ENCODE measurements around the gene QRICH2. TPM values are rescaled to one million over a fixed set of nuclear protein-coding genes. Genes with fewer than 3 reads are reported as not detected.

Gene QRICH2
- total RNA-seq, 2 experiments from 2014 or later: 0.63 to 1.2 TPM

GRCh38 chr17:76277300-76278267 is 30.5 kb downstream of the QRICH2 start:
- Mint-ChIP-seq H3K4me1 (peaks cover 41% of the 10 kb centered on the region), H3K36me3 (ENCODE audit: low read depth) (peaks cover 2% of the 10 kb centered on the region), H3K27ac (peak overlapping the region; percentile 74), H3K27me3 (no peaks in the 10 kb centered on the region), H3K9me3 (ENCODE audit: low read depth) (no peaks in the 10 kb centered on the region), H3K4me3 (no peak overlapping the region)
- CTCF ChIA-PET: interaction anchor here (0.6 to 4.4 kb wide), 14 partner anchors 9 to 337 kb away, joined by 3 to 150 read pairs (median 5); partner anchors contain the start of genes FOXJ1 and UBALD2
- DNase-seq (peak; percentile 30), ATAC-seq (no peak)
- POLR2A ChIA-PET: no interaction called here
- intact Hi-C loops (cut with DNase I, micrococcal nuclease): loop anchor here in 1 of 2 experiments (10.0 kb wide), 1 partner anchor 373 kb away; the partner anchor contains the start of gene MRPL38

DNA sequence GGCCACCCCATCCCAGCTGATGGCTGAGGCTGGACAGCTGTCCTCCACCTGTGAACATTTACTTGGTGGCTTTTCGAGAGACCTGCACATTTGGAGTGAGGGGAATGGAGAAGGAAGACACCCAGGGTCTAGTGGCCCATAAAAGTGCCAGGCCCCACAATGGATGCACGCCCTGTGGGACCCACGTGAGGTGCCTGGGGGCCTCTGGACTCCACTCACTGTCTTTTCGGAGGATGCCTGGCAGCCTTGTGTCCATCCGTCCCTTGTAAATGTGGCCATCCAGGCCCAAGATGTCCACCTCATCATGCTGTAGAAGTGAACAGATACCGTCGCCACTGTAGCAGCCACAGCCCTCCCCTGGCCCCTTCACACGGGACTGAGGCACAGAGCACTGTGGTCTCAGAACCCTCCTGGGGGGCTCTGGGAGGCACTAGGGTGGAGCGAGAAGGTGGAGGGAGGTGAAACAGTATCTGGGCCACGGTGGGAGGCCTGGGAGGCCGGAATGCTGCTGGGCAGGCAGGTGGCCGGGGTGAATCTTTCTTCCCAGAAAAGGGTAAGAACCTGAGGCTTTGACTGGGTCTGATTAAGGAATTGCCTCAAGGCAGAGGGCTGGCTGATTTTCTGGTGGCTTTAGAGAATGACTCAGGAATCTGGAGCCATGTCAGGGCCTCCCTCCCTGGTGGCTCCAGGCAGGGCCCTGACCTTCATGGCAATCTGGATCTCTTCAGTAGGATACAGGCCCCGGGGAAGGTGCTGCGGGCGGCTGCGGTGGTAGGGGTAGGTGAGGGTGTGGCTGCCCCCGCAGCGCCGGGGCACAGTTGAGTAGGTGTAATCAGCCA is 31.4 kb downstream of the QRICH2 start:
- DNase-seq (peak; percentile 24), ATAC-seq (no peak)
- H3K36me3 Mint-ChIP-seq (ENCODE audit: low read depth): peaks cover 3% of the 10 kb centered on the region
- peak overlapping the region; percentile 74 for H3K27ac Mint-ChIP-seq
- no peak overlapping the region for H3K4me3 Mint-ChIP-seq
- CTCF ChIA-PET: no interaction called here
- POLR2A ChIA-PET: interaction anchor here (1.4 kb wide), 1 partner anchor 97 kb away, joined by 5 read pairs; no protein-coding TSS in a partner anchor
- H3K4me1 Mint-ChIP-seq: peaks cover 44% of the 10 kb centered on the region
- intact Hi-C loops (cut with DNase I, micrococcal nuclease): loop anchor here in 1 of 2 experiments (10.0 kb wide), 1 partner anchor 372 kb away; the partner anchor contains the start of gene MRPL38
- H3K27me3 Mint-ChIP-seq: no peaks in the 10 kb centered on the region
- no peaks in the 10 kb centered on the region for H3K9me3 Mint-ChIP-seq (ENCODE audit: low read depth)

GRCh38 chr17:76276069-76276431 is 32.0 kb downstream of the QRICH2 start:
- H3K4me1 Mint-ChIP-seq: peaks cover 51% of the 10 kb centered on the region
- peak; percentile 41 for DNase-seq

GRCh38 chr17:76275382-76276068 is 32.6 kb downstream of the QRICH2 start:
- Mint-ChIP-seq H3K27me3 (no peaks in the 10 kb centered on the region), H3K4me1 (peaks cover 55% of the 10 kb centered on the region), H3K36me3 (ENCODE audit: low read depth) (peaks cover 14% of the 10 kb centered on the region), H3K4me3 (no peak overlapping the region), H3K9me3 (ENCODE audit: low read depth) (no peaks in the 10 kb centered on the region), H3K27ac (no peak overlapping the region)
- POLR2A ChIA-PET: interaction anchor here (0.6 to 1.5 kb wide), 4 partner anchors 19 to 154 kb away, joined by 3 to 6 read pairs (median 4); no protein-coding TSS in a partner anchor
- intact Hi-C loops (cut with DNase I, micrococcal nuclease): loop anchor here in 1 of 2 experiments (10.0 kb wide), 1 partner anchor 371 kb away; the partner anchor contains the start of gene MRPL38
- DNase-seq: peak; percentile 25
- CTCF ChIA-PET: interaction anchor here (0.7 to 2.2 kb wide), 10 partner anchors 11 to 154 kb away, joined by 3 to 11 read pairs (median 4); no protein-coding TSS in a partner anchor
- ATAC-seq: no peak

More at GRCh38 chr17:76276069-76276431, 32.0 kb downstream of the QRICH2 start:
- Mint-ChIP-seq H3K27me3 (no peaks in the 10 kb centered on the region), H3K4me3 (no peak overlapping the region), H3K9me3 (ENCODE audit: low read depth) (no peaks in the 10 kb centered on the region), H3K36me3 (ENCODE audit: low read depth) (peaks cover 10% of the 10 kb centered on the region), H3K27ac (peak overlapping the region; percentile 48)
- CTCF ChIA-PET: interaction anchor here (0.9 to 2.2 kb wide), 5 partner anchors 12 to 150 kb away, joined by 3 to 11 read pairs (median 3); no protein-coding TSS in a partner anchor
- ATAC-seq: no peak
- POLR2A ChIA-PET: interaction anchor here (0.6 to 1.4 kb wide), 2 partner anchors 20 to 96 kb away, joined by 3 to 5 read pairs; no protein-coding TSS in a partner anchor
- intact Hi-C loops (cut with DNase I, micrococcal nuclease): loop anchor here in 1 of 2 experiments (10.0 kb wide), 1 partner anchor 371 kb away; the partner anchor contains the start of gene MRPL38

DNA sequence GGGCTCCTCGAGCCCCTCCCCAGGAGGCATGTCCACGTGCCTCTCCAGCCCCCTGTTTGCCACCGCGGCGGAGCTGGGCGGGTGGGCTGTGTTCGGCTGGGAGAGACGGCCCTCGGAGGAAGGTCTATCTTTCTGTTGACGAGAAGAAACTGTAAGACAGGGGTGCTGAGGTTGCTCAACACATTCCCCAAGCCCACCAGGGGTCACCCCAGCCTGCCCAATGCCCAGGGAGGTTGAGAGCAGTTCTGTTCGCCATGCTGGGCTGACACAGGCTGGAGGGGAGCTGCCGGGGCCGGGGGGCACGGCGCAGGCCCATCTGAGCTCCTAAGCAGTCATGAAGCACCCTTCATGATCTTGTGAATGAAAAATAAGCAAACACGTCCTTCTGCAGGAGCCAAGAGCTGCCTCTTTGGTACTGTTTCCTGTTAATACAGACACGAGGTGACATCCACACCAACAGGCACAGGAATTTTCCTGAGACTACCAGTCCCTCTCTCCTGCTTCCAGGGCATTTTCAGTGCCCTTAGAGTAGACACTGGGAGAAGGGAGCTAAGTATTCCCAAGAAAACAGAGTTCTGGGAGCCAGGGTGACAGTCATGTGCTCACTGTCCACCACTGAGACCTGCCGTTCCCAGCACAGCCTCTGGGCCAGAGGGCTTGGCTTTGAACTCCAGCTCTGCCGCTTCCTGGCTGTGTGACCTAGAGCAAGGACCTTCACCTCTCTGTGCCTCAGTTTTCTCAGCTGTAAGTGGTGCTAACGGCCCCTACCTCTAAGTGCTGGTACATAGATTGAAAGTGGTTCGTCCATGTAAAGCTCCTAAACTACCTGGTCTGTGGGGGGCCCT is 33.7 kb downstream of the QRICH2 start:
- ATAC-seq: no peak
- Mint-ChIP-seq H3K4me1 (peaks cover 64% of the 10 kb centered on the region), H3K36me3 (ENCODE audit: low read depth) (peaks cover 22% of the 10 kb centered on the region), H3K27ac (peak overlapping the region; percentile 98), H3K9me3 (ENCODE audit: low read depth) (no peaks in the 10 kb centered on the region), H3K4me3 (peak overlapping the region; percentile 10), H3K27me3 (no peaks in the 10 kb centered on the region)
- intact Hi-C loops (cut with DNase I, micrococcal nuclease): loop anchor here in 1 of 2 experiments (10.0 kb wide), 1 partner anchor 370 kb away; the partner anchor contains the start of gene MRPL38
- POLR2A ChIA-PET: interaction anchor here (0.6 to 3.9 kb wide), 10 partner anchors 10 to 179 kb away, joined by 3 to 29 read pairs (median 4); no protein-coding TSS in a partner anchor
- CTCF ChIA-PET: interaction anchor here (0.7 to 3.4 kb wide), 11 partner anchors 30 to 168 kb away, joined by 3 to 13 read pairs (median 4); no protein-coding TSS in a partner anchor
- peak; percentile 31 for DNase-seq

DNA sequence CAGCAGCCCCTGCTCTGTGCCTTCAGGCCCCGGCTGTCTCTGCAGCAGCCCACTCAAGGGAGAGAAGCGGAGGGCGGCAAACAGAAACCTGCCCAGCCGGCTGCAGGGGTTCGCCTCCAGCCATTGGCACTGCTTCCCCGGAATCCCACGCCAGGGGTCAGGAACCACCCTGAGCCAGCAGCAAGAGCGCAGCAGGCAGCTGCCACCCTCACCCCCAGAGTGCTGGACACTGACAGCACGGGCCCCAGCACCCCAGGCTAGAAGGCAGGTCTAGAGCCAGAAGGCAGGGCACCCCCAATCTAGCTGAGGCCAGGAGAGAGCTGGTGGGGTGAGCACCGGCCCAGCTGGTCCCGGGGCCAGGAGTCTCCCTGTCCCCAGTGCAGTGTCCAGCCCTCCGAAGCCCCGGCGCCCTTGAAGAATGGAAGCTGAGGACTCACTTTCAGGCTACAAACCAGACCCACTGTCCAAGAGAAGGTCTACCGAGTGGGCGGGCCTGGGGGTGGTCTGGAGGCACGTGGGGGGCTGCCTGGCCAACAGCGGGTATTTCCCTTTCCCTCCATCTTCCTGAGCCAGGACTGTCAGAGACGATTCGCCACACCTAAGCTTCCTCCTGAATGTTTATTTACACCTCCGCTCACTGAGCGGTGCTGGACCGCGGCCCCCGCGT is 34.5 kb downstream of the QRICH2 start:
- Mint-ChIP-seq H3K27me3 (no peaks in the 10 kb centered on the region), H3K27ac (peak overlapping the region; percentile 98), H3K4me1 (peaks cover 70% of the 10 kb centered on the region), H3K4me3 (peak overlapping the region; percentile 96), H3K9me3 (ENCODE audit: low read depth) (no peaks in the 10 kb centered on the region), H3K36me3 (ENCODE audit: low read depth) (peaks cover 30% of the 10 kb centered on the region)
- CTCF ChIA-PET: interaction anchor here (0.7 to 3.4 kb wide), 10 partner anchors 22 to 168 kb away, joined by 3 to 13 read pairs (median 4); no protein-coding TSS in a partner anchor
- POLR2A ChIA-PET: interaction anchor here (0.8 to 3.9 kb wide), 9 partner anchors 9 to 152 kb away, joined by 3 to 29 read pairs (median 5); no protein-coding TSS in a partner anchor
- DNase-seq (peak; percentile 40), ATAC-seq (no peak)
- intact Hi-C loops (cut with DNase I, micrococcal nuclease): loop anchor here (2.0 to 10.0 kb wide), 3 partner anchors 27 to 495 kb away; partner anchors contain the start of gene MRPL38 (in 1 of the 2)

DNA sequence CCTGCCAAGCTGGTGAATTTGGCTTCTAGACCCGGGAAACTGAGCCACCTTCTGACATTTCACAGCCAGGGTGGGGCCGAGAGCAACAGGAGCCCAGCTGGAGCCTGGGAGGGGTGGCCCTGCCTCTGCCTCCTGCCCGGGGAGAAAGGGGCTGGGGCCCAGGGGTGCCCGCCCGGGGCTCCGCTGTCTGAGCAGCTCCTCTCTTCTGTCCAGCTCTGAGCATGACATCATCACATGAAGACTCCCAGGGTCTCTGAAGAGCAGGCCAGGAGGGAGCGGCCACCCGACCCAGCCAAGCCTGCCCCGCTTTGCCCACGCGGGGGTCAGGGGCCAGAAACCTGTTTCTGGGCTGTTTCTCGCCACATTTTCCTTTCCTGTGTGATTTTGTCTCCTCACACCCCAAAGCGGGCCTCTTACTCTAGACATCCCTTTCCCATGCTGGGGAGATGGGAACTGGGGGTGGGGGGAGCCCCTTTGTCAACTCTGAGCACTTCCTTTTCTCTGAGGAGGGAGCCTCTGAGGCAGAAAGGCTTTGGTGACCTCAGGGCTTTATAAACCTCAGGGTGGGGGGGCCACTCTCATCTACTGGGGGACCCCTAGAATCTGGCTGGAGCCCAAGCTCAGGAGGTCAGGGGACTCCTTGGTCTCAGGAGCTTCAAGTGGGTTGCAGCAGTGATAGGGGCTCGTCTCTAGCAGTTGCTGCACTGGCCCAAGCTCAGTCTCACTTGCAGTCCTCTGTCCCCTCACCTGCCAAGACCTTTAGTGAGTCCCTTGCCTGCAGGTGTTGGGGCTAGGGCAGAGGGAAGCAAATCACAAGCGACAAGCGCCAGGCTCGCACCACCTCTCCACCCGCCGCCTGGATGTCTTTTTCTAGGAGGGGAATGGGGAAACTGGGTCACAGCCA is 35.3 kb downstream of the QRICH2 start:
- peak; percentile 46 for ATAC-seq
- peak overlapping the region; percentile 96 for H3K4me3 Mint-ChIP-seq
- no peaks in the 10 kb centered on the region for H3K27me3 Mint-ChIP-seq
- H3K36me3 Mint-ChIP-seq (ENCODE audit: low read depth): peaks cover 38% of the 10 kb centered on the region
- intact Hi-C loops (cut with DNase I, micrococcal nuclease): loop anchor here (1.0 to 10.0 kb wide), 11 partner anchors 8 to 494 kb away; partner anchors contain the start of genes FOXJ1 (in 1 of the 2), MRPL38 (in 1 of the 2) and RNF157 (in 1 of the 2)
- H3K4me1 Mint-ChIP-seq: peaks cover 74% of the 10 kb centered on the region
- ChIA-PET CTCF (interaction anchor here (0.5 to 3.4 kb wide), 16 partner anchors 8 to 1109 kb away, joined by 3 to 13 read pairs (median 3); no protein-coding TSS in a partner anchor), POLR2A (interaction anchor here (0.7 to 3.9 kb wide), 14 partner anchors 8 to 241 kb away, joined by 3 to 29 read pairs (median 6); partner anchors contain the start of gene EXOC7)
- H3K9me3 Mint-ChIP-seq (ENCODE audit: low read depth): no peaks in the 10 kb centered on the region
- H3K27ac Mint-ChIP-seq: peak overlapping the region; percentile 98
- DNase-seq: peak; percentile 88

All from activated CD4-positive, alpha-beta T cell treated with anti-CD3 and anti-CD28 coated beads for 36 hours (primary cell).